PFSK-1 (cell line): ENCODE results near the gene PHF2.

Experiments
- FOXP2 ChIP-seq: optimal IDR thresholded peaks from 2 replicates; pipeline ENCODE3; 2011; ENCODE audit warnings: borderline replicate concordance, control low read depth, inconsistent platforms; ENCODE audit not compliant: insufficient read depth; ENCODE audit errors: extremely low read length, extremely low read depth
- POLR2AphosphoS5 ChIP-seq: IDR thresholded peaks from 2 replicates; pipeline ENCODE4 v1.6.1; 2012; ENCODE audit warnings: low read depth, mild to moderate bottlenecking, control low read depth, low read length, moderate library complexity
- REST ChIP-seq, 2 experiments: IDR thresholded peaks; 2 replicates each; pipeline versions ENCODE4 v1.6.1 to v1.8.0; 2011 to 2012; ENCODE audit warnings: low read depth in 2 of 2, low read length in 2 of 2, control low read depth in 1 of 2, inconsistent platforms in 1 of 2, mild to moderate bottlenecking in 1 of 2, moderate library complexity in 1 of 2; ENCODE audit not compliant: insufficient read depth in 1 of 2
- SIN3A ChIP-seq: IDR thresholded peaks from 2 replicates; pipeline ENCODE4 v1.6.1; 2012; ENCODE audit warnings: mild to moderate bottlenecking, low read length, moderate library complexity, borderline replicate concordance; ENCODE audit not compliant: insufficient read depth
- TAF1 ChIP-seq: IDR thresholded peaks from 2 replicates; pipeline ENCODE4 v1.6.1; 2012; ENCODE audit warnings: low read length, control low read depth, borderline replicate concordance; ENCODE audit not compliant: insufficient read depth

Gene PHF2

GRCh38 chr9:93648836-93649235 is 72.5 kb downstream of the PHF2 start:
- no peak for TF ChIP-seq FOXP2
- no peak for TF ChIP-seq TAF1
- no peak for TF ChIP-seq SIN3A
- TF ChIP-seq POLR2AphosphoS5: no peak
- TF ChIP-seq REST (IDR thresholded peaks at IDR 0.05; ENCODE audit: insufficient read depth in 1 of 2, low read depth in 2 of 2, low read length in 2 of 2): no peak

DNA sequence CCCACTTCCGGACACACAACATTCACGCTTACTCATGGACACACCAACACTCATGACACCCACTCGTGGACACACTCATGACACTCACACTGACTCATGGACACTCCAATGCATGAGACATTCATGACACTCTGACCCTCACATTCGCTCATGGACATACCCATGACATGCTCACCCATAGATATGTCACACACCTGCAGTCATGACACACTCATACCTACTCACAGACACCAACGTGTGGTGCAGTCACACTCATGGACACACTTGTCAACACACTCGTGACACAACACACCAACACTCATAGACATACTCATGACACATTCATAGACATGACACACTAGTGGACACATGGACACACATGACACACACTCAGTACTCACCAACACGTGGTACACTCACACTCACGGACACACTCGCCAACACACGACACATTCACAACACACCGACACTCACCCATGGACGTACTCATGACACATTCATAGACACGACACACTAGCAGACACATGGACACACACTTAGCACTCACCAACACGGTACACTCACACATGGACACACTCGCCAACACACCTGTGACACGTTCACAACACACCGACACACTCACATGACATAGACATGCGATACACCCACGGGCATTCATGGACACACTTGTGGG is 73.4 kb downstream of the PHF2 start:
- TF ChIP-seq SIN3A (no peak), FOXP2 (no peak), TAF1 (no peak), POLR2AphosphoS5 (no peak), REST (IDR thresholded peaks at IDR 0.05; ENCODE audit: insufficient read depth in 1 of 2, low read depth in 2 of 2, low read length in 2 of 2) (no peak)

GRCh38 chr9:93650448-93650847 is 74.1 kb downstream of the PHF2 start:
- TF ChIP-seq TAF1 (no peak), POLR2AphosphoS5 (no peak), REST (IDR thresholded peaks at IDR 0.05; ENCODE audit: insufficient read depth in 1 of 2, low read depth in 2 of 2, low read length in 2 of 2) (no peak), SIN3A (no peak), FOXP2 (no peak)

DNA sequence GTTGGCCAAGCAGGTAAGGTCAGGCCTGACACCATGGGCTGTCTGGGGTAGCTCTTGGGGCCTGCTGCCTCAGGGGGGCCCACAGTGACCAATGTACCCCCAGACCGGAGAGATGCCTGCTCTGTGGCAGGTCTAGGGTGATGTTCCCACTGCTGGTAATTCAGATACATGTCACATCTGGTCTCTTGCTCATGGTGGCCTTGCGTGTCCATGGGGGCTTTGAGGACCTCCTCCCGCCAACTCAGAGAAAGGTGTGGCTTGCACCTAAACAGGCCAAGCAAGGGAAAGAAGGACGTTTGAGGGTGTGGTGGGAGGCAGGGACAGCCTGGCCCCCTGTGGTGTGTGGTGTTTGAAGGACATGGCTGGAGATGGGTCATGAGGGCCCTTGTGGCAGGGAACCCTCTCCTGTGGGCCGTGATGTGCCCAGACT is 75.2 kb downstream of the PHF2 start:
- TF ChIP-seq REST (IDR thresholded peaks at IDR 0.05; ENCODE audit: insufficient read depth in 1 of 2, low read depth in 2 of 2, low read length in 2 of 2): no peak
- no peak for TF ChIP-seq TAF1
- no peak for TF ChIP-seq POLR2AphosphoS5
- TF ChIP-seq SIN3A: no peak
- no peak for TF ChIP-seq FOXP2
